ENCODE measurements around the gene NYAP2.

Gene NYAP2

DNA sequence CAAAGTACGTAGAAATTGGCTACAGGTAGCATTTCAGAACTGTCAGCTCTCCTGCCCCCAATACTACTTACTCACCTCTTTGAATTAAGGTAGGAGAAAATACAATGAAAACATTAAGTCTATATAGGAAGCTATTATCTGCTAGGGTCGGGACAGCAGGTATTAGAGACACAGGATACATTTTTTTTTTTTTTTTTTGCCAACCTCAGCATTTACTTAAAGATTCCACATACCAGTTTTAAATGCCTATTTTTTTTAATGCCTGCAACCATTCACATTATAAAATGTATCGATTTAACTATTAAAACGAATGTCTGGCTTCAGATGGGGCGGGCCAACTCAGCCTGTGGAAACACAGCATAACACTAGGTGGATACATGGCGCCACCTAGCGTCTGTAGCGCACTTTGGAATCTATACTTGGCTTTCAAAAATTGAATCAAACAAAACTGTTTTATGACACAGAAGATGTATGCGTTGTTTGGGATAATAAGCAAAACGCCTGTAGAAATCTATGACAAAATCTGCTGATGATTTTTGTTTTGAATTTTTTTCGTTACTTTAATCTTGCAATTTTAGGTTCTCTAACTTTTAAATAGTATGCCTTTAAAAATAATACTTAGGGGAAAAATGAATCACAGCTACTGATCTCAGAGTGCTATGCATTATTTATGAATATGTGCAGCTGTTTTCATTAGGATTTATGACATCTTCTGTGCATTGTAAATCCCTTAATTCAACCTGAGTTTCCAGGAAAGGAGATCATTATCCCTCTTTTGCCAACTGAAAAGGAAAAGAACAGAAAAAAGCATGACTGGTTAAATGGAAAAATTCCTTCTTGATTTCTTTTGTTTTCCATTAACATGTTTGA lies 261.0 kb downstream of the NYAP2 start:
- DNase-seq (ENCODE audit: low read depth, low spot score): peak; percentile 51
- H3K9ac ChIP-seq (ENCODE audit: insufficient read length, low read depth): no peak overlapping the region
- H3K9me3 ChIP-seq (ENCODE audit: insufficient read depth, low read length): no peaks in the 10 kb centered on the region
- no peaks in the 10 kb centered on the region for H3K36me3 ChIP-seq (ENCODE audit: insufficient read depth, insufficient read length, low read length)
- H3K4me3 ChIP-seq (ENCODE audit: insufficient read length, low read depth): no peak overlapping the region
- no peaks in the 10 kb centered on the region for H3K4me1 ChIP-seq (ENCODE audit: insufficient read depth, insufficient read length)
- H3K27me3 ChIP-seq (ENCODE audit: insufficient read depth, insufficient read length): no peaks in the 10 kb centered on the region
- no peak for TF ChIP-seq YY1 (IDR thresholded peaks at IDR 0.05; ENCODE audit: insufficient read depth, insufficient read length)
- no peak for TF ChIP-seq SUZ12 (IDR thresholded peaks at IDR 0.05; ENCODE audit: extremely low read depth, insufficient read depth, insufficient read length)
- no peak for TF ChIP-seq ZNF274 (IDR thresholded peaks at IDR 0.05; ENCODE audit: low read depth, low read length)

DNA sequence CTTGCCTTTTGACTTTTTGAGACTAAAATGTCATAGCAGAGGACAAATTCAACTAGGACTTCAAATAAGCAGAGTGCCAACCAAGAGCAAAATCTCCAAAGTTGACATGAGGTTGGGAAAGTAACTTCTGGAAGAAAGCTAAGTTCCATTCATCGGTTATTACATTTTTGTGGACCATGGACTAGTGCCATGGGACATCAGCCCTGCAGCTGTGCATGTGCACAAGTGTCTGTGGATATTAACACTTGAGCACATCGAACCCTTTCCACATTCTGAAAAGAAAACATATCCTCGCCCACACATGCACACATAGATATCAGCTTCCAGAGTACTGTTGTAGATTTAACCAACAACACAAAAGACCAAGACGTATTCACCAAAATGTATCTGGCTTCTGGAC lies 262.6 kb downstream of the NYAP2 start:
- Histone ChIP-seq H3K36me3 (ENCODE audit: insufficient read depth, insufficient read length, low read length) (no peaks in the 10 kb centered on the region), H3K4me1 (ENCODE audit: insufficient read depth, insufficient read length) (no peaks in the 10 kb centered on the region), H3K9ac (ENCODE audit: insufficient read length, low read depth) (no peak overlapping the region), H3K9me3 (ENCODE audit: insufficient read depth, low read length) (no peaks in the 10 kb centered on the region), H3K27me3 (ENCODE audit: insufficient read depth, insufficient read length) (no peaks in the 10 kb centered on the region), H3K4me3 (ENCODE audit: insufficient read length, low read depth) (no peak overlapping the region)
- TF ChIP-seq YY1 (IDR thresholded peaks at IDR 0.05; ENCODE audit: insufficient read depth, insufficient read length) (no peak), SUZ12 (IDR thresholded peaks at IDR 0.05; ENCODE audit: extremely low read depth, insufficient read depth, insufficient read length) (no peak), ZNF274 (IDR thresholded peaks at IDR 0.05; ENCODE audit: low read depth, low read length) (no peak)
- no peak for DNase-seq (ENCODE audit: low read depth, low spot score)

DNA sequence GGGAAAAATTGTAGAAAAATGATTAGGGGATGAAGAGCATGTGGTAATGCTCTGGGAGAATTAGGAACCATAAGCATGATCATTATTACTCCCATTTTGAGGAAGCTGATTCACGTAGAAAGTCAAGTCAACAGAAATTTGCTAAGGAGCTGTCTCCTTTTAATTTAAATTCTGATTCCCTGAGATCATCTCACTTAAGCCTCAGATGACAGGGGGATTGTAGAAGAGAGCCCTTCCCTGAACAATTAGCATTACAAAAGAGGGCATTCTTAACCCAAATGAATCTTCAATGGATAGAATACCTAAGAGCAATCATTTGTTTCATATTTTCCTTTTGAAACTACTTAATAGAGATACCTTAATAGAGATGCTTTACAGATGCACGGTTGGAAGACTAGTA lies 267.9 kb downstream of the NYAP2 start:
- Histone ChIP-seq H3K27me3 (ENCODE audit: insufficient read depth, insufficient read length) (no peaks in the 10 kb centered on the region), H3K9me3 (ENCODE audit: insufficient read depth, low read length) (no peaks in the 10 kb centered on the region), H3K9ac (ENCODE audit: insufficient read length, low read depth) (no peak overlapping the region), H3K4me3 (ENCODE audit: insufficient read length, low read depth) (no peak overlapping the region), H3K4me1 (ENCODE audit: insufficient read depth, insufficient read length) (no peaks in the 10 kb centered on the region), H3K36me3 (ENCODE audit: insufficient read depth, insufficient read length, low read length) (no peaks in the 10 kb centered on the region)
- TF ChIP-seq SUZ12 (IDR thresholded peaks at IDR 0.05; ENCODE audit: extremely low read depth, insufficient read depth, insufficient read length) (no peak), ZNF274 (IDR thresholded peaks at IDR 0.05; ENCODE audit: low read depth, low read length) (no peak), YY1 (IDR thresholded peaks at IDR 0.05; ENCODE audit: insufficient read depth, insufficient read length) (no peak)
- peak; percentile 47 for DNase-seq (ENCODE audit: low read depth, low spot score)

DNA sequence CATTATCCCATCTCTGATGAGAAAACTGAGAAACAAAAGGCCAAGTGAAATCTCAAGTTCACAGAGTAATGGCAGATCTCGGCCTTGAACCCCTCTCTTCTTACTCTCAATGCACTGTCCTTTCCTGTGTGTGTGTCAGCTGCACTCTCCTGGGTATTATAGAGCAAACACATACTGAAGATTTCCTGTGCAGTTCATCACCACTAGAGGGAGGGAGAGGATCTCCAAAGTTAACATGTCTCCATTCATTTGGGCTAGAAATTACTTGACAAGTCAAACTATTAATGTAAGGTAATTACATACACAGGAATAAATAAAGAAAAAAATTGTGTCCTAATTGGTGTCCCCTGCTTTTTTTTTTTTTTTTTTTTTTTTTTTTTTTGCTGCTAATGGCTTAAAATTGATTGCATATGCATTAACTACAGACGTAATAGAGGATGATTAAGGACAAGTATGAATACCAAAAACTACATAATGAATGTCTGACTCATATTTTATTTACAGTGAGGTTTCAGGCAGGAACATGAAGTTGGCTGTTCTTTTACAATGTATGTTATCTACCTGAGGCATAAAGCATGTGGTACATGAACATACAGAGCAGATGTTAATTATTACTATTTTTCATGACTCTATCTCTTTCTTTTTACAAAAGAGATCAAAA lies 269.2 kb downstream of the NYAP2 start:
- TF ChIP-seq YY1 (IDR thresholded peaks at IDR 0.05; ENCODE audit: insufficient read depth, insufficient read length) (no peak), ZNF274 (IDR thresholded peaks at IDR 0.05; ENCODE audit: low read depth, low read length) (no peak), SUZ12 (IDR thresholded peaks at IDR 0.05; ENCODE audit: extremely low read depth, insufficient read depth, insufficient read length) (no peak)
- H3K4me3 ChIP-seq (ENCODE audit: insufficient read length, low read depth): no peak overlapping the region
- peak; percentile 57 for DNase-seq (ENCODE audit: low read depth, low spot score)
- H3K36me3 ChIP-seq (ENCODE audit: insufficient read depth, insufficient read length, low read length): no peaks in the 10 kb centered on the region
- H3K9me3 ChIP-seq (ENCODE audit: insufficient read depth, low read length): no peaks in the 10 kb centered on the region
- H3K9ac ChIP-seq (ENCODE audit: insufficient read length, low read depth): no peak overlapping the region
- H3K27me3 ChIP-seq (ENCODE audit: insufficient read depth, insufficient read length): no peaks in the 10 kb centered on the region
- no peaks in the 10 kb centered on the region for H3K4me1 ChIP-seq (ENCODE audit: insufficient read depth, insufficient read length)

DNA sequence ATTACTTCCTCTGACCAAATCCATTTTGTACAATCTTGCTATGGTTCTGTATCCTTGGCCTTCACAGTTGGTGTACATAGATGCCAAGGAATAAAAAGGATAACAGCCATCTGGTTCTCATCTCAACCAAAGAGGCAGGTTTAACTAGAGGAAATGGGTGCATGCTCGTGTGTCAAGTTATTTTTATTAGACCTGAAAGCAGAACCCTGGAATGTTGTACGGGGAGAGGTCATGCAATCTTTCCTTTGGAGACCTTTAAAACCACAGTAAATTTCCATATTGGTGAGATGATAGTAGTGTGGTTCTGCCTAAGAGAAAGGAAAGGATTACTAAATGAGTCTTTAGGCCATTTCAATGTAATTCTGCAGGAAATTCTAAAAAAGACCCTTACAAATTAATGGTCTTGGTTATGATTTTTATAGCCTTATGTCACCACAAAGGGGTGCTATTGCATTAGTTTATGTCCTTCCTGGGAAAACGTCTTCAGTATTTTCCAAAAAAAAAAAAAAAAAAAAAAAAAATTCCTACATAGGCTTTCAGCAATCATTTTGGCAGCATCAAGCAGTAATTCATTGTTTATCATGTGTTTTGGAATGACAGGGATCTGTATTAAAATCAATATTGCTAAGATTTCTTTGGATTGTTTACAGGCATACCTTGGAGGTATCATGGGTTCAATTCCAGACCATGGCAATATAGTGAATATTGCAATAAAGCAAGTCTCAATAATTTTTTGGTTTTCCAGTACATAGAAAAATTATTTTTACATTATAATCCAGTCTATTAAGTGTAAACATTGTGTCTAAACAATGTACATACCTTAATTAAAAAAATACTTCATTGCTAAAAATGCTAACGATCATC lies 270.8 kb downstream of the NYAP2 start:
- peak; percentile 33 for DNase-seq (ENCODE audit: low read depth, low spot score)
- Histone ChIP-seq H3K4me3 (ENCODE audit: insufficient read length, low read depth) (no peak overlapping the region), H3K4me1 (ENCODE audit: insufficient read depth, insufficient read length) (no peaks in the 10 kb centered on the region), H3K27me3 (ENCODE audit: insufficient read depth, insufficient read length) (no peaks in the 10 kb centered on the region), H3K36me3 (ENCODE audit: insufficient read depth, insufficient read length, low read length) (no peaks in the 10 kb centered on the region), H3K9ac (ENCODE audit: insufficient read length, low read depth) (no peak overlapping the region), H3K9me3 (ENCODE audit: insufficient read depth, low read length) (no peaks in the 10 kb centered on the region)
- no peak for TF ChIP-seq YY1 (IDR thresholded peaks at IDR 0.05; ENCODE audit: insufficient read depth, insufficient read length)

DNA sequence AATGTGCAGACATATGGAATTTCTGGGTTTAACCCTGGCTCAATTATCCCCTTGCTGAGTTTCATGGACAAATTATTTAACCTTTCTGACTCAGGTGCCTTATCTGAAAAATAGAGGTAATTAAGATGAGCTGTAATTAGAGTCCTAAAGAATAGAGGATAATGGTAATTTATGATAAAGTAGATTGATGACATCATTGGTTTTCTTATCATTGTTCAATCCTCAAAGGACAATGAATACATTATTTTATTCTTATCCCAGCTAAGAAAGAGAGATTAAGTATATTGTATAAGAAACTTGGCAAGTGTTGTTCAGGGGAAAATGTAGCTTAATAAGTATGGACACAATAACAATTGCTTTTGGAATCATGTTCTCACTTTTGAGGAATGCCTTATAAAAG lies 279.3 kb downstream of the NYAP2 start:
- no peak for DNase-seq (ENCODE audit: low read depth, low spot score)

DNA sequence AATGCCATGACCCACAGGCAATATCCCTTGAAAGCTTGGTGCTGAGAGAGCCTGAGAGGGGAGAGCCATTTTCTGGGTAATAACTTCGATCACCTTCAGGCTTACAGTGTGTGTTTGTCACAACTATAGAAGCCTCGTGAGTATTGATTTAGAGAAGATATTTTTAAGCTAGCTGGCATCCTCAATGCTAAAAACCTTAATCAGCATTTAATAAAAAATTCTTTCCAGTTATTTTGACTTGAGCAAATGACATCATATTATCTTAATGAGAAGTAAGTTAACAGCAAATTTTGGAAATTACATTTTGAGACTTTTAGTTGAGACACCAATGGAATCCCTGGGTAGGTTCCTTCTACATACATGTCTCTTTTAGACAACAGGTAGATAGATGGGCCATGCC lies 283.7 kb downstream of the NYAP2 start:
- Histone ChIP-seq H3K4me1 (ENCODE audit: insufficient read depth, insufficient read length) (no peaks in the 10 kb centered on the region), H3K4me3 (ENCODE audit: insufficient read length, low read depth) (no peak overlapping the region), H3K27me3 (ENCODE audit: insufficient read depth, insufficient read length) (no peaks in the 10 kb centered on the region), H3K9me3 (ENCODE audit: insufficient read depth, low read length) (no peaks in the 10 kb centered on the region), H3K9ac (ENCODE audit: insufficient read length, low read depth) (no peak overlapping the region), H3K36me3 (ENCODE audit: insufficient read depth, insufficient read length, low read length) (no peaks in the 10 kb centered on the region)
- TF ChIP-seq SUZ12 (IDR thresholded peaks at IDR 0.05; ENCODE audit: extremely low read depth, insufficient read depth, insufficient read length): no peak
- no peak for TF ChIP-seq ZNF274 (IDR thresholded peaks at IDR 0.05; ENCODE audit: low read depth, low read length)
- no peak for TF ChIP-seq YY1 (IDR thresholded peaks at IDR 0.05; ENCODE audit: insufficient read depth, insufficient read length)
- no peak for DNase-seq (ENCODE audit: low read depth, low spot score)

More for the DNA sequence above, 279.3 kb downstream of the NYAP2 start:
- H3K9me3 ChIP-seq (ENCODE audit: insufficient read depth, low read length): no peaks in the 10 kb centered on the region
- TF ChIP-seq YY1 (IDR thresholded peaks at IDR 0.05; ENCODE audit: insufficient read depth, insufficient read length) (no peak), SUZ12 (IDR thresholded peaks at IDR 0.05; ENCODE audit: extremely low read depth, insufficient read depth, insufficient read length) (no peak), ZNF274 (IDR thresholded peaks at IDR 0.05; ENCODE audit: low read depth, low read length) (no peak)
- H3K4me3 ChIP-seq (ENCODE audit: insufficient read length, low read depth): no peak overlapping the region
- no peaks in the 10 kb centered on the region for H3K27me3 ChIP-seq (ENCODE audit: insufficient read depth, insufficient read length)
- no peak overlapping the region for H3K9ac ChIP-seq (ENCODE audit: insufficient read length, low read depth)
- H3K36me3 ChIP-seq (ENCODE audit: insufficient read depth, insufficient read length, low read length): no peaks in the 10 kb centered on the region
- no peaks in the 10 kb centered on the region for H3K4me1 ChIP-seq (ENCODE audit: insufficient read depth, insufficient read length)

Measured in NT2/D1 (cell line).